H9 (cell line): ENCODE measurements around the gene NTPCR. TPM values are rescaled to one million over a fixed set of nuclear protein-coding genes. Genes with fewer than 3 reads are reported as not detected.

Experiments used
- DNase-seq: peaks from one replicate; pipeline ENCODE4 v3.0.0-alpha.2; 2017
- H2AFZ ChIP-seq: one replicate; pipeline ENCODE4 v1.6.1; 2013; ENCODE audit warnings: mild to moderate bottlenecking, low read length, control low read depth, moderate library complexity
- H2AK5ac ChIP-seq: 2 replicates; pipeline ENCODE4 v1.6.1; 2013; ENCODE audit warnings: low read length, control low read depth, mixed read lengths; ENCODE audit not compliant: insufficient read length
- H2BK120ac ChIP-seq: one replicate; pipeline ENCODE4 v1.6.1; 2013; ENCODE audit warnings: low read depth, mild to moderate bottlenecking, low read length, control low read depth, inconsistent platforms; ENCODE audit not compliant: poor library complexity, severe bottlenecking
- H2BK12ac ChIP-seq: 2 replicates; pipeline ENCODE4 v1.6.1; 2013; ENCODE audit warnings: low read length, control low read depth, mixed read lengths, low read depth; ENCODE audit not compliant: insufficient read length
- H2BK15ac ChIP-seq: 2 replicates; pipeline ENCODE4 v1.6.1; 2013; ENCODE audit warnings: low read depth, low read length, control low read depth
- H2BK20ac ChIP-seq: one replicate; pipeline ENCODE4 v1.6.1; 2013; ENCODE audit warnings: low read depth, mild to moderate bottlenecking, low read length, control low read depth, inconsistent platforms; ENCODE audit not compliant: poor library complexity, severe bottlenecking
- H2BK5ac ChIP-seq: 2 replicates; pipeline ENCODE4 v1.6.1; 2013; ENCODE audit warnings: low read length, control low read depth, mixed read lengths; ENCODE audit not compliant: insufficient read length
- H3K14ac ChIP-seq: 2 replicates; pipeline ENCODE4 v1.6.1; 2013; ENCODE audit warnings: low read length, control low read depth; ENCODE audit not compliant: insufficient read depth
- H3K18ac ChIP-seq: 2 replicates; pipeline ENCODE4 v1.6.1; 2013; ENCODE audit warnings: low read depth, mild to moderate bottlenecking, mixed read lengths, low read length, control low read depth; ENCODE audit not compliant: insufficient read length
- H3K23ac ChIP-seq: 2 replicates; pipeline ENCODE4 v1.6.1; 2013; ENCODE audit warnings: low read length, control low read depth, mixed read lengths, low read depth; ENCODE audit not compliant: insufficient read length
- H3K23me2 ChIP-seq: 2 replicates; pipeline ENCODE4 v1.6.1; 2013; ENCODE audit warnings: low read depth, mild to moderate bottlenecking, mixed read lengths, low read length, control low read depth; ENCODE audit not compliant: insufficient read length, poor library complexity, severe bottlenecking
- H3K27ac ChIP-seq: 2 replicates; pipeline ENCODE4 v1.5.1; 2013; ENCODE audit warnings: low read length, control low read depth, mixed read lengths, low read depth; ENCODE audit not compliant: insufficient read length
- H3K27me3 ChIP-seq: 2 replicates; pipeline ENCODE4 v1.6.1; 2013; ENCODE audit warnings: low read length, control low read depth, inconsistent platforms; ENCODE audit not compliant: insufficient read depth
- H3K4ac ChIP-seq: 2 replicates; pipeline ENCODE4 v1.6.1; 2013; ENCODE audit warnings: low read depth, mild to moderate bottlenecking, control low read depth, inconsistent platforms, low read length, moderate library complexity
- H3K4me1 ChIP-seq: 2 replicates; pipeline ENCODE4 v1.6.1; 2013; ENCODE audit warnings: low read length, control low read depth, inconsistent platforms; ENCODE audit not compliant: insufficient read depth
- H3K4me2 ChIP-seq: 2 replicates; pipeline ENCODE4 v1.6.1; 2013; ENCODE audit warnings: low read length, control low read depth, mixed read lengths; ENCODE audit not compliant: insufficient read length, insufficient read depth
- H3K56ac ChIP-seq: 2 replicates; pipeline ENCODE4 v1.6.1; 2013; ENCODE audit warnings: low read depth, mild to moderate bottlenecking, mixed read lengths, low read length, control low read depth; ENCODE audit not compliant: insufficient read length
- H3K79me1 ChIP-seq: 2 replicates; pipeline ENCODE4 v1.6.1; 2013; ENCODE audit warnings: low read depth, mild to moderate bottlenecking, moderate library complexity, low read length, control low read depth, inconsistent platforms; ENCODE audit not compliant: insufficient read depth, poor library complexity, severe bottlenecking
- H3K79me2 ChIP-seq: 2 replicates; pipeline ENCODE4 v1.6.1; 2013; ENCODE audit warnings: low read length, control low read depth, inconsistent platforms; ENCODE audit not compliant: insufficient read depth
- H3K9ac ChIP-seq: 2 replicates; pipeline ENCODE4 v1.6.1; 2013; ENCODE audit warnings: low read length, control low read depth, mixed read lengths; ENCODE audit not compliant: insufficient read length; ENCODE audit errors: extremely low read depth
- H3K9me3 ChIP-seq: one replicate; pipeline ENCODE4 v1.6.1; 2013; ENCODE audit warnings: low read depth, low read length, inconsistent platforms; ENCODE audit not compliant: control insufficient read depth
- H3T11ph ChIP-seq: one replicate; pipeline ENCODE4 v1.6.1; 2013; ENCODE audit warnings: mild to moderate bottlenecking, low read length, control low read depth, inconsistent platforms
- H4K20me1 ChIP-seq: one replicate; pipeline ENCODE4 v1.6.1; 2013; ENCODE audit not compliant: control insufficient read depth, insufficient read length, insufficient read depth
- H4K5ac ChIP-seq: 2 replicates; pipeline ENCODE4 v1.6.1; 2013; ENCODE audit warnings: low read depth, mild to moderate bottlenecking, mixed read lengths, low read length, control low read depth; ENCODE audit not compliant: insufficient read length
- H4K8ac ChIP-seq: replicated peaks from 2 replicates; pipeline ENCODE4 v1.6.1; 2013; ENCODE audit warnings: low read length, control low read depth, mixed read lengths, low read depth; ENCODE audit not compliant: insufficient read length
- H4K91ac ChIP-seq: 2 replicates; pipeline ENCODE4 v1.6.1; 2013; ENCODE audit warnings: low read depth, mild to moderate bottlenecking, moderate library complexity, mixed read lengths, low read length, control low read depth; ENCODE audit not compliant: insufficient read length
- H3K27ac Mint-ChIP-seq, 3 experiments: 2 replicates in 2 of 3; 3 replicates in 1 of 3; pipeline ENCODE4 v1.8.0; 2020 to 2021; ENCODE audit warnings: mixed read lengths in 3 of 3, mild to moderate bottlenecking in 1 of 3, moderate library complexity in 1 of 3
- H3K27me3 Mint-ChIP-seq: 2 replicates; pipeline ENCODE4 v1.8.0; 2021; ENCODE audit warnings: low read depth, mild to moderate bottlenecking, moderate library complexity, mixed read lengths
- H3K36me3 Mint-ChIP-seq, 3 experiments: 2 replicates in 2 of 3; 3 replicates in 1 of 3; pipeline ENCODE4 v1.8.0; 2020 to 2021; ENCODE audit warnings: low read depth in 3 of 3, mixed read lengths in 3 of 3; ENCODE audit not compliant: insufficient read depth in 1 of 3
- H3K4me1 Mint-ChIP-seq, 2 experiments: 2 replicates each; pipeline ENCODE4 v1.8.0; 2020; ENCODE audit warnings: mixed read lengths in 2 of 2
- H3K4me3 Mint-ChIP-seq, 2 experiments: 2 replicates in 1 of 2; 3 replicates in 1 of 2; pipeline ENCODE4 v1.8.0; 2020 to 2021; ENCODE audit warnings: mild to moderate bottlenecking in 2 of 2, mixed read lengths in 2 of 2, moderate library complexity in 1 of 2
- H3K9me3 Mint-ChIP-seq, 2 experiments: 2 replicates in 1 of 2; 3 replicates in 1 of 2; pipeline ENCODE4 v1.8.0; 2020; ENCODE audit warnings: mild to moderate bottlenecking in 2 of 2, mixed read lengths in 2 of 2, moderate library complexity in 1 of 2
- WGBS: extraction: QIAGEN DNeasy Blood & Tissue Kit; methylation state at CpG from one replicate; pipeline ENCODE4 v1.1.7; 2013; ENCODE audit warnings: missing lambda C conversion rate, low lambda C conversion rate, mixed read lengths; ENCODE audit not compliant: insufficient read length; ENCODE audit errors: extremely low coverage; 5-methylcytosine and 5-hydroxymethylcytosine counted together
- total RNA-seq: library from RNA; stranded (reverse); gene quantifications from 2 replicates; pipeline ENCODE4 v1.2.1, GENCODE V29; 2021
- TF ChIP-seq, protein P1 (sequence below): fragments of 200-600 bp; sonication (generic); conservative IDR thresholded peaks from 3 replicates; pipeline ENCODE4 v1.8.0; 2021; ENCODE audit warnings: antibody characterized with exemption, mild to moderate bottlenecking

NTPCR gene
- total RNA-seq, 1 experiment from 2014 or later: 87.4 TPM

DNA sequence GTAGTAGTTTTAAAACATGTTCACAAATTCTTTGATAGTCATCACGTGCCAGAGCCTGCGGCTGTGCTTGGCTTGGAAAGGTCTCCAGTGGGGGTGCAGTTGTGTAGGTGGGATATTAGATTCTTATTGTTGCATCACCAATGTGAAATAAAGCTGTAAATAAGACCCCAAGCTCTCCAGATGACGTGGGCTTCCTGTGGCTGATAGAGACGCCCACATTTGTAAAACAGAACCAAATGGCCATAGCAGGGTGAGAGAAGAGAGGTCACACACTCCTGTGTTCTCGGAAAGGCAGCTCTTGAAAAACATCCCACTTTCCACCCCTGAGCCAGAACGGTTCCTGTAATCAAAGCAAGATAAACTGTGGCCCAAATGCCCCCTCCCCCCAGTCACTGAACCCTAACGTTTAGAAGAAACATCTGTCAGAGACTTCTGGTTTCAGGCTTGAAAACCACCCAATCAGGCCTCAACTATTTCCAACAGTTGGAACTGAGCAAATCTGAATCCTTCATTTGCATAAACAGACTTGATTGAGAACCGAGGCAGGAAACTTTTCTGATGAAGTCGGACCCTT, 6.6 kb upstream of the NTPCR start:
- no peak for DNase-seq
- Histone ChIP-seq H3K9ac (no peak overlapping the region), H2BK12ac (no peak overlapping the region), H2BK120ac (no peak overlapping the region), H3K27me3 (no peaks in the 10 kb centered on the region), H3K56ac (no peak overlapping the region), H2AK5ac (no peak overlapping the region), H3K4me1 (no peaks in the 10 kb centered on the region), H3K14ac (no peak overlapping the region), H4K20me1 (no peaks in the 10 kb centered on the region), H3K23me2 (no peaks in the 10 kb centered on the region), H3K79me2 (no peaks in the 10 kb centered on the region), H3K4me2 (no peak overlapping the region), H2AFZ (no peak overlapping the region), H3K23ac (no peak overlapping the region), H4K91ac (no peak overlapping the region), H4K5ac (no peak overlapping the region), H3K9me3 (no peaks in the 10 kb centered on the region), H3K18ac (no peak overlapping the region), H4K8ac (no peak overlapping the region), H3K4ac (no peak overlapping the region), H3K27ac (no peak overlapping the region), H3K79me1 (no peaks in the 10 kb centered on the region), H2BK5ac (no peak overlapping the region), H2BK15ac (no peak overlapping the region), H3T11ph (no peak overlapping the region), H2BK20ac (no peak overlapping the region)
- Mint-ChIP-seq H3K27me3 (peaks cover 6% of the 10 kb centered on the region), H3K4me3 (no peak overlapping the region), H3K9me3 (no peaks in the 10 kb centered on the region; a peak in 1 of 5 replicates), H3K27ac (no peak overlapping the region), H3K36me3 (no peaks in the 10 kb centered on the region), H3K4me1 (no peaks in the 10 kb centered on the region)
- TF ChIP-seq, protein P1, sequence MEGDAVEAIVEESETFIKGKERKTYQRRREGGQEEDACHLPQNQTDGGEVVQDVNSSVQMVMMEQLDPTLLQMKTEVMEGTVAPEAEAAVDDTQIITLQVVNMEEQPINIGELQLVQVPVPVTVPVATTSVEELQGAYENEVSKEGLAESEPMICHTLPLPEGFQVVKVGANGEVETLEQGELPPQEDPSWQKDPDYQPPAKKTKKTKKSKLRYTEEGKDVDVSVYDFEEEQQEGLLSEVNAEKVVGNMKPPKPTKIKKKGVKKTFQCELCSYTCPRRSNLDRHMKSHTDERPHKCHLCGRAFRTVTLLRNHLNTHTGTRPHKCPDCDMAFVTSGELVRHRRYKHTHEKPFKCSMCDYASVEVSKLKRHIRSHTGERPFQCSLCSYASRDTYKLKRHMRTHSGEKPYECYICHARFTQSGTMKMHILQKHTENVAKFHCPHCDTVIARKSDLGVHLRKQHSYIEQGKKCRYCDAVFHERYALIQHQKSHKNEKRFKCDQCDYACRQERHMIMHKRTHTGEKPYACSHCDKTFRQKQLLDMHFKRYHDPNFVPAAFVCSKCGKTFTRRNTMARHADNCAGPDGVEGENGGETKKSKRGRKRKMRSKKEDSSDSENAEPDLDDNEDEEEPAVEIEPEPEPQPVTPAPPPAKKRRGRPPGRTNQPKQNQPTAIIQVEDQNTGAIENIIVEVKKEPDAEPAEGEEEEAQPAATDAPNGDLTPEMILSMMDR: no peak
- WGBS: no CpG with 5 or more reads among the region's 9 CpGs
